PFSK-1 (cell line): ENCODE measurements around the gene BEST2.

Source experiments
- FOXP2 ChIP-seq: optimal IDR thresholded peaks from 2 replicates; pipeline ENCODE3; 2011; ENCODE audit warnings: borderline replicate concordance, control low read depth, inconsistent platforms; ENCODE audit not compliant: insufficient read depth; ENCODE audit errors: extremely low read length, extremely low read depth
- POLR2AphosphoS5 ChIP-seq: IDR thresholded peaks from 2 replicates; pipeline ENCODE4 v1.6.1; 2012; ENCODE audit warnings: low read depth, mild to moderate bottlenecking, control low read depth, low read length, moderate library complexity
- SIN3A ChIP-seq: IDR thresholded peaks from 2 replicates; pipeline ENCODE4 v1.6.1; 2012; ENCODE audit warnings: mild to moderate bottlenecking, low read length, moderate library complexity, borderline replicate concordance; ENCODE audit not compliant: insufficient read depth
- TAF1 ChIP-seq: IDR thresholded peaks from 2 replicates; pipeline ENCODE4 v1.6.1; 2012; ENCODE audit warnings: low read length, control low read depth, borderline replicate concordance; ENCODE audit not compliant: insufficient read depth
- TF ChIP-seq, protein P1 (sequence below), 2 experiments: IDR thresholded peaks; 2 replicates each; pipeline versions ENCODE4 v1.6.1 to v1.8.0; 2011 to 2012; ENCODE audit warnings: low read depth in 2 of 2, low read length in 2 of 2, control low read depth in 1 of 2, inconsistent platforms in 1 of 2, mild to moderate bottlenecking in 1 of 2, moderate library complexity in 1 of 2; ENCODE audit not compliant: insufficient read depth in 1 of 2

BEST2 gene

GRCh38 chr19:12787458-12787857, 35.9 kb downstream of the BEST2 start:
- TF ChIP-seq TAF1 (no peak), SIN3A (no peak), POLR2AphosphoS5 (no peak), FOXP2 (no peak)
- TF ChIP-seq, protein P1, sequence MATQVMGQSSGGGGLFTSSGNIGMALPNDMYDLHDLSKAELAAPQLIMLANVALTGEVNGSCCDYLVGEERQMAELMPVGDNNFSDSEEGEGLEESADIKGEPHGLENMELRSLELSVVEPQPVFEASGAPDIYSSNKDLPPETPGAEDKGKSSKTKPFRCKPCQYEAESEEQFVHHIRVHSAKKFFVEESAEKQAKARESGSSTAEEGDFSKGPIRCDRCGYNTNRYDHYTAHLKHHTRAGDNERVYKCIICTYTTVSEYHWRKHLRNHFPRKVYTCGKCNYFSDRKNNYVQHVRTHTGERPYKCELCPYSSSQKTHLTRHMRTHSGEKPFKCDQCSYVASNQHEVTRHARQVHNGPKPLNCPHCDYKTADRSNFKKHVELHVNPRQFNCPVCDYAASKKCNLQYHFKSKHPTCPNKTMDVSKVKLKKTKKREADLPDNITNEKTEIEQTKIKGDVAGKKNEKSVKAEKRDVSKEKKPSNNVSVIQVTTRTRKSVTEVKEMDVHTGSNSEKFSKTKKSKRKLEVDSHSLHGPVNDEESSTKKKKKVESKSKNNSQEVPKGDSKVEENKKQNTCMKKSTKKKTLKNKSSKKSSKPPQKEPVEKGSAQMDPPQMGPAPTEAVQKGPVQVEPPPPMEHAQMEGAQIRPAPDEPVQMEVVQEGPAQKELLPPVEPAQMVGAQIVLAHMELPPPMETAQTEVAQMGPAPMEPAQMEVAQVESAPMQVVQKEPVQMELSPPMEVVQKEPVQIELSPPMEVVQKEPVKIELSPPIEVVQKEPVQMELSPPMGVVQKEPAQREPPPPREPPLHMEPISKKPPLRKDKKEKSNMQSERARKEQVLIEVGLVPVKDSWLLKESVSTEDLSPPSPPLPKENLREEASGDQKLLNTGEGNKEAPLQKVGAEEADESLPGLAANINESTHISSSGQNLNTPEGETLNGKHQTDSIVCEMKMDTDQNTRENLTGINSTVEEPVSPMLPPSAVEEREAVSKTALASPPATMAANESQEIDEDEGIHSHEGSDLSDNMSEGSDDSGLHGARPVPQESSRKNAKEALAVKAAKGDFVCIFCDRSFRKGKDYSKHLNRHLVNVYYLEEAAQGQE (IDR thresholded peaks at IDR 0.05; ENCODE audit: insufficient read depth in 1 of 2, low read depth in 2 of 2, low read length in 2 of 2), result no peak

GRCh38 chr19:12788042-12788681, 36.6 kb downstream of the BEST2 start:
- TF ChIP-seq POLR2AphosphoS5 (no peak), TAF1 (no peak), SIN3A (no peak), FOXP2 (no peak)
- TF ChIP-seq, protein P1 (IDR thresholded peaks at IDR 0.05; ENCODE audit: insufficient read depth in 1 of 2, low read depth in 2 of 2, low read length in 2 of 2), result no peak

- TF ChIP-seq, protein P1 (IDR thresholded peaks at IDR 0.05; ENCODE audit: insufficient read depth in 1 of 2, low read depth in 2 of 2, low read length in 2 of 2), result no peak
- TF ChIP-seq TAF1 (no peak), FOXP2 (no peak), SIN3A (no peak; the same call in 1 of the 2 replicates), POLR2AphosphoS5 (no peak)
Observed at GRCh38 chr19:12788682-12789097, 37.1 kb downstream of the BEST2 start.

GRCh38 chr19:12789098-12789903, 37.7 kb downstream of the BEST2 start:
- TF ChIP-seq SIN3A, result no peak
- TF ChIP-seq POLR2AphosphoS5, result no peak
- no peak for TF ChIP-seq FOXP2

- TF ChIP-seq FOXP2, result no peak
- TF ChIP-seq SIN3A, result no peak
- no peak for TF ChIP-seq POLR2AphosphoS5
- no peak for TF ChIP-seq TAF1
- TF ChIP-seq, protein P1 (IDR thresholded peaks at IDR 0.05; ENCODE audit: insufficient read depth in 1 of 2, low read depth in 2 of 2, low read length in 2 of 2), result no peak
Observed at GRCh38 chr19:12789904-12790619, 38.5 kb downstream of the BEST2 start.
